HG02852 (cell line): Measurements from ENCODE around the gene SLC39A5.

Experiments
- ATAC-seq: cut with Tn5 transposase; IDR thresholded peaks from one replicate; pipeline ENCODE4 v1.9.1; 2021; ENCODE audit warnings: mild to moderate bottlenecking, moderate library complexity; ENCODE audit not compliant: unreplicated experiment

The SLC39A5 gene

DNA sequence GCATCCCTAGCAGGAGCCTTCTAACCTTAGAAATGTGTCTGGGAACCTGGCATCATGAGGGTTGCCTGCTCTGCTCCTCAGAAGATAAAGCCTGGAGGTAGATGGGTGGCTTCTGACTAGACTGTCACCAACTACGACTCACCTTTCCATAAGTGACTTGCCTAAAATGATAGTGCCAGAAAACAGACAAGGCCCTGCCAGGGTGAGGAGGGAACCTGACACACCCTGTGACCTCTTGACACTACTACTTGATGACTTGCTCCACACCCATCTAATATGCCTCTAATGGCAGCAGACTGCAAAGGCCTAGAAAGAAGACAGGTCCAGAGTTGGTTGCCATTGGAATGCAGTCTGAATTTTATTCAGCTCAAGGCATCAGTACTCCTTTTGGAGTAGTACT, 17.5 kb upstream of the SLC39A5 start:
- ATAC-seq, result no peak

DNA sequence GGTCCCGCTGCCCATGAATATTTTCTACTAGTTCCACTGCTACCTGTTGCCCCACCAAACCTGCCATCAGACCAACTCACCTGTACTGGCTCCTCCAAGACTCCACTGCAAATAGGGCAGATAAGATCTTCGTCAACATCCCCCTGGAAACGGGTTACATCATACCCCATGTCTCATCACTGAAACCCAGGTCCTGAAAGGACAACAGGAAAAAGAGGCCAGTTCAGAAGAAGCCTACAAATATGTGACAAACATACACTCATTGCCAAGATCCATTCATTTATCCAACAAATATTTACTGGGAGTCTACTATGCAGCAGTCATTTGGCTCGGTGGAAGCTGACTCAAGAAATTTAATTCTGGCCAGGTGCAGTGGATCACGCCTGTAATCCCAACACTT, 16.0 kb upstream of the SLC39A5 start:
- no peak for ATAC-seq

DNA sequence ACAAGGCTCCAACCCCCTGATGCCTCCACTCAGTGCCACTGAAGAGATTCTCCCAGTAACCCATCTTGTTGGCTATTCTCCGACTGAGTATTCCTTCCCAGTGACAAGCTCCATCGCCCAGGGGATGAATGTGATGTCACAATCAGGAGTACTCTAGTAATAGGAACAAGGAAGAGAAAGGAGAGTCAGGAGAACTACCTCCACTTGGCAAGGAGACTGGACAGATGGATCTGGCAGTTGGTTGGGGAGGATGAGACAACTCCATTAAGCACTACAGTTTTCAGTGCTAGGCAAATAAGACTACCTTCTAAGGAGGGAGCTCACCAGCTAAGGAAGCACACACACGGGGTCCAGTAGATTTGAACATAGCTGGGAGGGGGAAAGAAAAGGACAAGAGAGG, 13.4 kb upstream of the SLC39A5 start:
- ATAC-seq, result no peak

DNA sequence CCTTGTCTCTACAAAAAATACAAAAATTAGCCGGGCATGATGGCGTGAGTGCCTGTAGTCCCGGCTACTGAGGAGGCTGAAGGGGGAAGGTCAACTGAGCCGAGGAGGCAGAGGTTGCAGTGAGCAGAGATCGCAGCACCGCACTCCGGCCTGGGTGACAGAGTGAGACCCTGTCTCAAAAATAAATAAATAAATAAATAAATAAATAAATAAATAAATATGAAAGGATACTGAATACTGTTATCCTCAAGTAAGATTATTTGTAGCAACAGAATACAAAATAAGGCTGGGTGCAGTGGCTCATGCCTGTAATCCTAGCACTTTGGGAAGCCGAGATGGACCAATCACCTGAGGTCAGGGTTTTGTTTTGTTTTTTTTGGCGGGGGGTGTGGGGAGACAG, 10.0 kb upstream of the SLC39A5 start:
- ATAC-seq, result no peak

DNA sequence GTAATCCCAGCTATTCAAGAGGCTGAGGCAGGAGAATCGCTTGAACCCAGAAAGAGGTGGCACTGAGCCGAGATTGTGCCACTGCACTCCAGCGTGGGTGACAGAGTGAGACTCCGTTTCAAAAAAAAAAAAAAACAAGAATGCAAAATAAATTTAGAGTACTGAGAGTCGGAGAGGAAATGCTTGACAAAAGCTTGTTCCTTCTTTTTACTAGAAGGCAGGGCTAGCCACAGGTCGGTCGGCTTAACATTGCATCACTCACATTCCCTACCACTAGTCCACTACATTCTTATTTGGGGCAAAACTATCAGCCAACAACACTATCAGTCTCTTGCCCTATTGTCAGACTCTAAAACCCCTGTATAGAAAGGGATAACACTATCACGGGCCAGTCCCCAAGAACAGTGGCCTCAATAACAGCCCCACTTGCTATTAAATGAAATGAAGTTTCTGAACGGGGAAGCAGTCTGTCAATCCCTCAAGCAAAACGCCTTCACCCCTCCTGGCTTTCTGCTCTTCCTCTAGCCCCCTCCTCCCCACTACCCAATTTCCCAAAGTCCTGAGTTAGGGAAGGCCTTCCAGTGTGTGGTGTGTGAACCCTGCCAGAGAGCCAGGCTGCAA, 9.1 kb upstream of the SLC39A5 start:
- no peak for ATAC-seq

DNA sequence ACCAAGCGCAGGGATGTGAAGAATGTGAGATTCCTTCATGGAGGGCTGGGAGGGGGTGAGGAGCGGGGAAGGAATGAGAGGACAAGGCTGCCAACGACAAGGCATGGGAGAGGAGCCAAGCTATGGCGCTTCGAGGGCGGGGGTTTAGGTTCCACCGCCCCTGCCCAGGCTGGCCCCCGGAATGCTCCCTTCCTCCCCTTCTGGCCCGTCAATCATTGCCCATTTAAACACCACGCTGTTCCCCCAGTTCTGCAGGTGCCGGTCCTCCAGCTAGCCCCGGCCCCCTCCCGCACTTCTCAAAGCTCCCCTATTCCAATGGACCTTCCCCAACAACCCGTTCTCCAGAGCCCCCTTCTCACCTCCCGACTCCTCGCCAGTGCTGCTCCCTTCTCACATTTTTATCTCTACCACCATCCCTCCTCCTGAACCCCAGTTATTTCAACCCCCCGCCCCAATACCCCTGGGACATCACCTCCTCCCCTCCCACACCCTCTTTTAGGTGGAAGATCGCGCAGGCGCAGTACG, 8.6 kb upstream of the SLC39A5 start:
- ATAC-seq, result peak; percentile 23

DNA sequence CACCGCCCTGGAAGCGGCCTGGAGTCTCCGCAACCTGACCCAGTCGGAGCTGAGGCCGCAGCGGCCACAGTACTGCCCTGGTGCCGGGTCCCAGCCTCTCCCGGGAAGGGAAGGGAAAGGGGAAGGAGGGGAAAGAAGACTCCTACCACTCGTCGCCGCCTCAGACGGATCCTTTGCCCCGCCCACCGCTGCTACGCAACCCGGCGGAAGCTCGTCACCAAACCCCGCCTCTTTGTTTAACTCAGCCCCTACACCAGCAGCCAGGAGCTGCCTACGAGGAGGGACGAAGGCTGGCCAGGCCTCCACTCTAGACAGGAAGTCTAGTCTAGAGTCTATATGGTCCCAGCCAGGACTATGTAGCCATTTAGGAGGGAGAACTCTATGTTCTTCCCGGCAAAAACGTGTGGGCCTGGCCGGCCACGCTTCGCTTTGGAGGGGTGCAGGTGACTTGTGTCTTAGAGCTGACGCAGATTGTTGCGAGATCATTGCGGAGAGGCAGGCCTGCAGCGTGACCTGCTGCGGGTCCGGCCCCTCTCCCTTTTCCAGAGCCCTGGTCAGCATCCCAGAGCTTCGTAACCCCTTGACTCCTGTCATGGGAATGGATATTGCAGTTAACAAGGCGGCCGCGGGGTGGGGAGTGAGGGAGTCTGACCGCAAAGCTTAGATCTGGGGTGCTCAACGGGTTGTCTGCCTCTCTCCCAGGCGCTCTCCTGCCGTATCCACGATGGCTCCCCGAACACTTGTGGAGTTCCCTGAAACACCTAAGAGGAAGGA, 7.9 kb upstream of the SLC39A5 start, which contains the start of gene RNF41:
Gene RNF41 (minus strand): TSS at position 166 of the 774 bp plus-strand sequence. CDS start 7,875 bp downstream, outside the sequence.
- ATAC-seq, result peak; percentile 82

DNA sequence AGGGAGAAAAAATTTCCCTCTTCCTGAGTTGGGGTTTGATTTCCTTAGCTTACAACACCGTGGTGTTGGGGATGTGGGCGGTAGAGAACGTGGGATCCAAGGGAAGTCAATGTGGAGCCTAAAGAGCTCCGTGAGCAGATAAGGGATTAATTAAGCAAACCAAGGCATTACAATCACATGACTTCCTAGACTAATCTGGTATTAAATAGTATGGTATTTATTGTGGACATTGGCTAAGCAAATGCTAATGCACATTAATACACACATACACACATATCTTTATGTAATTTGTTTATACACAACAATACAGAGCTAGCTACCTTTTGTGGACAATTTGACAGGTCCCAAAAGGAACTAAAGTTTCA, 7.3 kb upstream of the SLC39A5 start:
- no peak for ATAC-seq

DNA sequence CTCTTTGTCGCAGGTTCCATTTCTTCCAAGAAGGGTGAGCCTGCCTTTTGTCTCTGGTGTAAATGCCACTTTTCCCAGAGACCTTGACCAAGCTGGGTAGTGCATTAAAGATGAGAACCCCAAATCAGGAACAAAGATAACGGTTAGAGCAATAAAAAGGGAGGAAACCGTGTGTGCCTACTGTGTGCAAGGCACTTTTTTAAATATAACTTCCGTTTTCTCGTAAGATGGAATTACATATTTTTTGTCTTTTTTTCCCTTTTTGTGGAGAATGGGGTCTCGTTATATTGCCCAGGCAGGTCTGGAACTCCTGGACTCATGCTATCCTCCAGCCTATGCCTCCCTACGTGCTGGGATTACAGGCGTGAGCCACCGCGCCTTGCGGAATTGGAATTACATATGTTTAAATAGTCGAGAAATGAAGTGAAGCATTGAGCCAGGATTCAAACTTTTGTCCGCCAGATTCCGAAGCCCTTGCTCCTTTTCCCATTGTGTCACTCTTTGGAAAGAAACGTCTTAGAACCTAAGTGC, 6.2 kb upstream of the SLC39A5 start:
- no peak for ATAC-seq

DNA sequence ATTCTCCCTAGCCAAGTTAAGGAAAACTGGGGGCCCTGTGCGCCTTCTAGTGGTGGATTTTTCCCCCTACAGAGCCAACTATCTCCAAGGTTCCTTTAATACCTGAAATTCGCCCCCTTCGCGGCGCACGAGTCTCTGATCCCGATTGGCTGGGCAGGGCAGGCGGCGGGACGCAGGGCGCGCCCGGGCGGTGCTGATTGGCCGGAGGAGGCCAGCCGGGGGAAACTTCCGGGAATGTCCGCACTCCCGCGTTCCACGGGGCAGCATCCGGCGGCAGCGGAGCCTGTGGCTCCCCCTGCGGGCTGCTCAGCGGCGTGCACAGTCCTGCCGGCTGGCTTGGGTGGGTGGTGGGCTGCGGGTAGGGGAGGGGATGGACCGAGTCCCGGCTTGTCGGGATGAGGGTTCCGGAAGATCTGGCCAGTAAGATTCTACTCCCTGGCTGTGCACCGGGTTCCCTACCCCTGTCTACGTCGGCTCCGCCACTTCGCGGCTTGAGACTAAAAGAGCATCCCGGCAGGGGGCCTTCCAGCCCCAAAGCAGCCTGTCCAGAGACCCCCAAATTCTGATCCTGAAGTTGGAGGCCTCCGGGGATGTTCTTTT, 5.6 kb upstream of the SLC39A5 start, which contains the start of gene NABP2:
Gene NABP2 (plus strand): TSS at position 241 of the 600 bp plus-strand sequence. CDS start 515 bp downstream, outside the sequence.
- peak; percentile 72 for ATAC-seq

DNA sequence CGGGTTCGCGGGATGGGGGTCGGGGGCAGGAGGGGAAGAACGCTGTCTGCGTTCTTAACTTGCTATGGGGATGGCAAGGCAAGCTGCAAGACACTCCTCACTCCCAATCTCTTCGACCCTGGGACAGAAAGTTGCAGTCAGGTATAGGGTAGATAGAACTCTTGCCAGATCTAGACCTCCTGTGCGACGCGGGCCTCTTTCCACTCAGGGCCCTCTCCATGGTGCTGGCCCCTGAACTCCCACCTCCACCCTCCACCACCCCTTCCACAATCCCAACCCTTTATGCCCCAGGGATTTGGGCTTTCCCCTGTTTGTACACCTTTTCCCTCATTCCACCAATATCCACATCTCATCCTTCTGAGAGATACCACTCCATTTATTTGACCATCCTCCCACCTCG, 4.9 kb upstream of the SLC39A5 start:
- no peak for ATAC-seq

DNA sequence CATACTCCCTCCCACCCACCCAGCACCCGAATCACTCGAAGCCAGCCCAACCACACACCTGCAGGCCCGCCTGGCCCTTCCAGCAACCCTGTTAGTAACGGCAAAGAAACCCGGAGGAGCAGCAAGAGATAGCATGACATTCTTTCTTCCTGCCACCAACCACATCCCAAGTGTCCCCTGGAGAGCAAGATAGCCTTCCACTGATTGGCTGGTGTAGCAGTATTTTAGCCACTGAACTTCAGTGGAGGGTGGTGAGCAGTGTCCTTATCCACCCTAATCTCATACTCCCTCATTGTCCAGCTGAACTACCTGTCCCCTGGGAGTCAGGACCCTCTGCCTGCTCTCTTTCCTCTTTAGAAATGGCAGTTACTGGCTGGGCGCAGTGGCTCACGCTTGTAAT, 769 bp upstream of the SLC39A5 start:
- ATAC-seq, result no peak

DNA sequence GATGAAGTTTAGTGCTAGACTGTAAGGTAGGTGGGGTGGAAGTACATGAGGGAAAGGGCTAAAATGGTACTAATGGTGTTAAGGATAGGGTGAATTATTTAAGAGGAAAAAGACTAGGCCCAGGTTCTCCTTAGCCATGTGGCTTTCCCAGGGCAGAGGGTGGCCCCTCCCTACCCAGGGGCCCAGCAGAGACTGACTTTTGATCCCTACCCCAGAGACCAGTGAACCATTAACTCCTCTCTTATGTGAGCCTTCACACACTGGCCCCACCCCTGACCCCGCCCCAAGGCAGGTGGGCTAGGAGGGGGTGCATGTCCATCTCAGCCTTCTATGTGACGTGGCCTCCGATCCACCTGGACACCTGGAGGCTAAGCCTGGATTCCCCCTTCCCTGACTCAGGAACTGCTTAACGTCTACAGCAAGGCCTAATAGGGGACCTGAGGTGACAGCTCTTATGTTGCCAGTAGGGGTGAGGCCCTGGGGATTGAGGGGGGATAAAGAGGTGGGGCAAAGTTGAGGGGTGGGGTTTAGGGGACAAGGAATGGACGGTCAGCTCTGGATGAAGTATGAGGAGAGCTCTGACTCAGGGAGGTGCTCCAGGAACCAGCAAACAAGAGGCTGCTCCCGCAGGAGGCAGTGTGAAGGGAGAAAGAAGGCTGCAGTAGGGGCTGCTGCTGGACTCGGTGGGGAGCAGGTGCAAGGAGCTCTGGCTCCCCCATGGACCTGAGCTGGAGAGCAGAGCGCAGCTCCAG, 757 bp downstream of the SLC39A5 start:
- ATAC-seq, result no peak

DNA sequence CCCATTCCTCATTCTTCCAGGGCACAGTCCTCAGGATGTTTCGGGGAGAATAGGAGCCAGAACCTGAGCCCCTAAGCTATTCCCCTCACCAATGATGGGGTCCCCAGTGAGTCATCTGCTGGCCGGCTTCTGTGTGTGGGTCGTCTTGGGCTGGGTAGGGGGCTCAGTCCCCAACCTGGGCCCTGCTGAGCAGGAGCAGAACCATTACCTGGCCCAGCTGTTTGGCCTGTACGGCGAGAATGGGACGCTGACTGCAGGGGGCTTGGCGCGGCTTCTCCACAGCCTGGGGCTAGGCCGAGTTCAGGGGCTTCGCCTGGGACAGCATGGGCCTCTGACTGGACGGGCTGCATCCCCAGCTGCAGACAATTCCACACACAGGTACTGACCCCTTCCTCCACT, 1.3 kb downstream of the SLC39A5 start:
- no peak for ATAC-seq

DNA sequence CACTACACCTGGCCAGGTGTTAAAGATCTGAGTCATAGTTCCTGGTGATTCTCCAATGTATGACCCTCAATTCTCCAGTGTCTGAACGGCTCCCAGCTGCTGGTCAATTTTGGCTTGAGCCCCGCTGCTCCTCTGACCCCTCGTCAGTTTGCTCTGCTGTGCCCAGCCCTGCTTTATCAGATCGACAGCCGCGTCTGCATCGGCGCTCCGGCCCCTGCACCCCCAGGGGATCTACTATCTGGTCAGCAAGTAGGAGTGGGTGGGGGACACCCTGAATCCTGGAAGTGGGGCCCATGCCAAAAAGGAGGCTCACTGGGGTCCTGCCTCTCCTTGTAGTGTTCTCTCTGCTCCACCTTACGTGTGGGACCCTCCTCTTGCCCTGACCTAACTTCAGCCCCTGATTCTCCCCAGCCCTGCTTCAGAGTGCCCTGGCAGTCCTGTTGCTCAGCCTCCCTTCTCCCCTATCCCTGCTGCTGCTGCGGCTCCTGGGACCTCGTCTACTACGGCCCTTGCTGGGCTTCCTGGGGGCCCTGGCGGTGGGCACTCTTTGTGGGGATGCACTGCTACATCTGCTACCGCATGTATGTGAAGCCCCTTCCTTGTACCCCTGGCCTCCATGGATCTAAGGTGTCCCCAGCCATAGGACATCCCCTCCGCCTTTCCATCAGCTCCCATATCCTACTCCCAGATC, 5.0 kb downstream of the SLC39A5 start:
- ATAC-seq, result no peak

DNA sequence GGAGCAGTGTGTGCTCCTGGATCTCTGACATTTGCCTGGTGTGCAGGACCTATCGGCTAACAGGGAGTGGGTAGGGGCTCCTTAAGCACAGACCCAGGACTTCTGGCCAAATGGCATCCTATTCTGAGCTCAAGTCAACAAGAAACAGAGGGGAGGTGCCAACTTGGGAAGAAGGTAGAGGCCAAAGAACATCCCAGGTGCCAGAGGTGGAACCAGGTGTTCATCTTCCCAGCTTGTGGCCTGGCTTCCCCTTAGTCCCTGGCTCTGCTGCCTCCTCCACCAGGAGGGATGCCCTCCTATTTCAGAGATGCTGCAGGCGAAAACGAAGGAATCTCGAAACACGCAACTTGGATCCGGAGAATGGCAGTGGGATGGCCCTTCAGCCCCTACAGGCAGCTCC, 6.2 kb downstream of the SLC39A5 start:
- no peak for ATAC-seq

DNA sequence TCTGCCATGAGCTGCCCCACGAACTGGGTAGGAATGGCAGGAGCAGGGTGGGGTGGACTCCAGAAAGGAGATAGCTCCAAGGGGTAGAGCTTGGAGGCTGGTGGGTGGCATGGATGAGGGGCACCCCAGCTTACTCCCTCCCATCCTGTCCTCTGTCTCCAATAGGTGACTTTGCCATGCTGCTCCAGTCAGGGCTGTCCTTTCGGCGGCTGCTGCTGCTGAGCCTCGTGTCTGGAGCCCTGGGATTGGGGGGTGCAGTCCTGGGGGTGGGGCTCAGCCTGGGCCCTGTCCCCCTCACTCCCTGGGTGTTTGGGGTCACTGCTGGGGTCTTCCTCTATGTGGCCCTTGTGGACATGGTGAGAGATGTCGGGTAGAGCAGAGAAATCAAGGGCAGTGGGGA, 7.1 kb downstream of the SLC39A5 start:
- ATAC-seq, result no peak

DNA sequence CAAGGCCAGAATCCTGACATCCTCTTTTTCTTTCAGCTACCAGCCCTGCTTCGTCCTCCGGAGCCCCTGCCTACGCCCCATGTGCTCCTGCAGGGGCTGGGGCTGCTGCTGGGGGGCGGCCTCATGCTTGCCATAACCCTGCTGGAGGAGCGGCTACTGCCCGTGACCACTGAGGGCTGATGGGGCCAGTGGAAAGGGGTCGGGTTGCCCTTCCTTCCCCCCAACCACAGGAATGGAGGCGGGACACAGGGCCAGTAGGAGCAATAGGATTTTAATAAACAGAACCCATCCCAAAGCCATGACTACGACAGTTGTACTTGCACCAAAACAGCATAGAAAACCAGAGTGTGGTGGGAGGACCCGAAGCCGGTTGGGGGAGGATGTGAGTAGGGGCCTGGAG, 7.7 kb downstream of the SLC39A5 start:
- ATAC-seq, result no peak

DNA sequence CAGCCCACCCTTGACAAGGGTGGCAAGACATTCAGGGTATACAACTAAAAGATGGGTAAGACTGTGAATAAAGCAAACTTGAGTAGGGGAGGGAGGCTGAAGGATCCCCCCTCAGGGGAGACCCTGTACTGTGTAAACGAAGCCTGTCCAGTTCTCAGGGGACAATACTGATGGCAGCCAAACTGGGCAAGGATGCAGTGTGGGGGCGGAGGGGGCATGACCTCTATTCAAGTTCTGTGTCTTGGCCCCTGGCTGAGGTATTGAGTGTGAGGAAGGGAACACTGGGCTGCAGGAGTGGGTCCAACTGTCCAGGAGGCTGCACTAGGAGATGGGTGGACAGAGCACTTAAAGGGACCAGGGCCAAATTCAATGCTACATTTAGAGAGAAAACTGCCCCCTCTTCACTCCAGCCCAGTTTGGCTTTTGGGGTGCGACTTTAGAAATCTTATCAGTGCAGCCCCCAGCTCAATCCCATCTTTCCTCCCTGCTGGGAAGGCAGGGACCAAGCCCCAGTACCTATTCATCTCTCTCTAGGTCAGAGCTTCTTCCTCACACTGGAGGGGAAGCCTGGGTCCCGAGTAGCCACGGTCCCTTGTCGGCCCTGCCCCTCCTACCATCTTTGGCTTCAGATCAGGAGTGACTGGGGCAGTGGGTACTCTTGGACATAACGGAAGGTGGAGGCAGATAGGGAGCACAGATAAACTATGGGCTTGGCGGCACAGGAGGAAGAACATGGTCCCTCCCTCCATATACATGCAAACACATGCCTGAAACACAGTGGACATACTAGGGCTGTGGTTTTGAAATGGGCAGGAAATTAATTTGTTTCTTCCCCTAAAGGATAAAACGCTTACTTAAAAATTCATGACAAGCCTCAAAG, 11.8 kb downstream of the SLC39A5 start:
- no peak for ATAC-seq
